Epithelial cell of esophagus (primary cell): Measurements from ENCODE around the gene NANOS1.
A peak's percentile ranks its signal among the peaks of the same experiment; 100 is the strongest.

Source experiments
- DNase-seq: peaks from one replicate; pipeline ENCODE4 v3.0.0; 2010; ENCODE audit warnings: low read depth
- H3K4me3 ChIP-seq: 2 replicates; pipeline ENCODE4 v1.5.1; 2011; ENCODE audit warnings: mild to moderate bottlenecking, low read length, control low read depth
- TF ChIP-seq, protein P1 (sequence below): IDR thresholded peaks from 2 replicates; pipeline ENCODE4 v1.5.1; 2011; ENCODE audit warnings: low read depth, mild to moderate bottlenecking, low read length, control low read depth, inconsistent platforms; ENCODE audit not compliant: insufficient read depth; ENCODE audit errors: missing control alignments

Gene NANOS1, protein sequence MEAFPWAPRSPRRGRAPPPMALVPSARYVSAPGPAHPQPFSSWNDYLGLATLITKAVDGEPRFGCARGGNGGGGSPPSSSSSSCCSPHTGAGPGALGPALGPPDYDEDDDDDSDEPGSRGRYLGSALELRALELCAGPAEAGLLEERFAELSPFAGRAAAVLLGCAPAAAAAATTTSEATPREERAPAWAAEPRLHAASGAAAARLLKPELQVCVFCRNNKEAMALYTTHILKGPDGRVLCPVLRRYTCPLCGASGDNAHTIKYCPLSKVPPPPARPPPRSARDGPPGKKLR

DNA sequence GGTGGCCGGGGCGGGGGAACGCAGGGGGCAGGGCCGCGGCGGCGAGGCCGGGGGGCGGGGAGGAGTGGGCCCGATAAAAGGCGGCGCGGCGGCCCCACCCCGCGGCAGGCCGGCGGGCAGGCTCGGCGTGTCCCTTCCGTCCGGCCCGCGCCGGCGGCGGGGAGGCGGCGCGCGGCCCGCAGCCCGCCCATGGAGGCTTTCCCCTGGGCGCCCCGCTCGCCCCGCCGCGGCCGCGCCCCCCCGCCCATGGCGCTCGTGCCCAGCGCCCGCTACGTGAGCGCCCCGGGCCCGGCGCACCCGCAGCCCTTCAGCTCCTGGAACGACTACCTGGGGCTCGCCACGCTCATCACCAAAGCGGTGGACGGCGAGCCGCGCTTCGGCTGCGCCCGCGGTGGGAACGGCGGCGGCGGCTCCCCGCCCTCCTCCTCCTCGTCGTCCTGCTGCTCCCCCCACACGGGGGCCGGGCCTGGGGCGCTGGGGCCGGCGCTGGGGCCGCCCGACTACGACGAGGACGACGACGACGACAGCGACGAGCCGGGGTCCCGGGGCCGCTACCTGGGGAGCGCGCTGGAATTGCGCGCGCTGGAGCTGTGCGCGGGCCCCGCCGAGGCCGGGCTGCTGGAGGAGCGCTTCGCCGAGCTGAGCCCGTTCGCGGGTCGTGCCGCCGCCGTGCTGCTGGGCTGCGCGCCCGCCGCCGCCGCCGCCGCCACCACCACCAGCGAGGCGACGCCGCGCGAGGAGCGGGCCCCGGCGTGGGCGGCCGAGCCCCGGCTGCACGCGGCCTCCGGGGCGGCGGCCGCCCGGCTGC lies at the start of gene NANOS1:
NANOS1 (plus strand) TSS at position 102 of the 808 bp plus-strand sequence; CDS start at position 190, 88 bp downstream.
- TF ChIP-seq, protein P1, sequence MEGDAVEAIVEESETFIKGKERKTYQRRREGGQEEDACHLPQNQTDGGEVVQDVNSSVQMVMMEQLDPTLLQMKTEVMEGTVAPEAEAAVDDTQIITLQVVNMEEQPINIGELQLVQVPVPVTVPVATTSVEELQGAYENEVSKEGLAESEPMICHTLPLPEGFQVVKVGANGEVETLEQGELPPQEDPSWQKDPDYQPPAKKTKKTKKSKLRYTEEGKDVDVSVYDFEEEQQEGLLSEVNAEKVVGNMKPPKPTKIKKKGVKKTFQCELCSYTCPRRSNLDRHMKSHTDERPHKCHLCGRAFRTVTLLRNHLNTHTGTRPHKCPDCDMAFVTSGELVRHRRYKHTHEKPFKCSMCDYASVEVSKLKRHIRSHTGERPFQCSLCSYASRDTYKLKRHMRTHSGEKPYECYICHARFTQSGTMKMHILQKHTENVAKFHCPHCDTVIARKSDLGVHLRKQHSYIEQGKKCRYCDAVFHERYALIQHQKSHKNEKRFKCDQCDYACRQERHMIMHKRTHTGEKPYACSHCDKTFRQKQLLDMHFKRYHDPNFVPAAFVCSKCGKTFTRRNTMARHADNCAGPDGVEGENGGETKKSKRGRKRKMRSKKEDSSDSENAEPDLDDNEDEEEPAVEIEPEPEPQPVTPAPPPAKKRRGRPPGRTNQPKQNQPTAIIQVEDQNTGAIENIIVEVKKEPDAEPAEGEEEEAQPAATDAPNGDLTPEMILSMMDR: no peak
- no peak for DNase-seq
- peak within 1 kb of the TSS; percentile 34 for H3K4me3 ChIP-seq

DNA sequence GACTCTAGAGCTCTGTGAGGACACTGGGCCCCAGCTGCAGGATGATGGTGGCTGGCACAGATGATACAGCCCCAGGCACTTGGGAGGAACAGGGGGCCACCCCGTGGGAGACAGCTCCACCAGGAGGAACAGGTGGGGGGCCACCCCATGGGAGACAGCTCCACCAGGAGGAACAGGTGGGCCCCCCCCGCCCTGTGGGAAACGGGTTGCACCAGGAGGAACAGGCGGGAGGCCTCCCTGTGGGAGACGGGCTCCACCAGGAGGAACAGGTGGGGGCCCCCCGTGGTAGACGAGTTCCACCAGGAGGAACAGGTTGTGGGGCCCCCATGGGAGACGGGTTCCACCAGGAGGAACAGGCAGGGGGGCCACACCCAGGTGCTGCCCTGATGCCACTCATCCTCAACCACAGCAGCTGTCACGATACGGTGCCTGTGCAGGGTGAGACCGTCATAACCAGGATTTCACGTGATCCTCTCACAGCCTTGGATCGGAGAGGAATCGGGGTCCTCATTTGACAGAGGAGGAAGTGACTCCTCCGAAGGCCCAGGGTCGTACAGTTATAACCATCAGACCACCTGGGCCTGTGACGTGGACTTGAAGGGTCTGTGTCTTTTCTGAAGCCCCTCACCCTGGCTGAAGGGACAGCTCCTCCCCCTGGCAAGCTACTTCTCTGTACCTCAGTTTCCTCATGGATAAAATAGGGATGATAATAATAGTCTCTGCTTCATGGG lies 49.2 kb upstream of the NANOS1 start:
- TF ChIP-seq, protein P1: no peak
- H3K4me3 ChIP-seq: no peak overlapping the region
- DNase-seq: no peak

DNA sequence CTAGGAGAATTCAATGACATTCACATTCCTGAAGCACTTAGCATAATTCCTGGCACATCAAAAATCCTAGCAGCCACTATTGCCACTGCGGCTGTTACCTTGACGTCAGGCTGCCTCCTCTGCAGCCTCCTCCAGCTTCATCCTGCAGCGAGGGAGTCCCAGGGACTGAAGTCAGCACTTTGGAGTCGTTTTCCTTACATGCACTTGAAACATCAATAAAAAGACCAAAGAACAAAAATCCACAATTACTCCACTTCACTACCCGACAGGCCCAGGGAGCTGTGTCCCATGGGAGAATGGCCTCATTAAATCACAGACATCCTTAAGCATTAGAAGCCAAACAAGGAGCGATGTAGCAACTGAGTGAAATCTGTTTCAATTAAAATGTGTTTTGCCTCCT lies 48.6 kb upstream of the NANOS1 start:
- TF ChIP-seq, protein P1: no peak
- DNase-seq: no peak
- no peak overlapping the region for H3K4me3 ChIP-seq

DNA sequence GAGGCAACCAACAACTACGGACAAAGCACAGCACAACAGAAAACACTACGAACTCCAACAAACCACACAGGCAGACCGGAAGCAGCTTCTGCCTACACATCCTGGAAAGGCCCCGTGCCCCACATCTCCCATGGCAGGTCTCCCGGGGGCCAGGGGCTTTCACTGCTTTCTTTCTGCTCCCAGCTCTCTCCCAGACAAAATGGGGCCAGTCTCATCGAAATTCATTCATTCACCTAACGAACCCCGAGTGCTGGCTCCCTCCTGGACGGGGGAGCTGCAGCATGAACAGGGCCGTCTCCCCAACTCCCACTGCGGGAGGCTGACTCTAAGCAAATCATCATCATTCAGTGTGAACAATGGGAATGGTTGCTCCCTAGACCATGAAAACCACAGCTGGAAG lies 47.6 kb upstream of the NANOS1 start:
- TF ChIP-seq, protein P1: no peak
- no peak for DNase-seq
- H3K4me3 ChIP-seq: no peak overlapping the region

DNA sequence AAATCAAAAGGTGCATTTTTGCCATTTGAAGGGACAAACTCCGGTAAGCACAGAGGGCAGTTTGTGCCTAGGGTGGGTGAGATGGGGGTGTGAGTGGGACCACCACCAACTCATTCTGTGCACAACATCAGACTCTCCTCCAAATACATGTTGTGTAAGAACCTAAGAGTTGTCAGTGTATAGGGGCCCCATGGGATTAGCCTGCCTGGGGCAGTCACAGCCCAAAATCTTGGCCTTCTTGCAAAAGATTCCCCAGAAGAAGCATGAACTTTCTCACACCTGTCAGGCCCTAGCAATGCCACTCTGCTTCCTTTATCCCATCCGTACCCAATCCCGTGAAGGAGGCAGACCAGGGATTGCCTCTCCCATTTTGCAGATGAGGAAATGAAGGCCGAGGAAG lies 47.1 kb upstream of the NANOS1 start:
- H3K4me3 ChIP-seq: no peak overlapping the region
- TF ChIP-seq, protein P1: no peak
- DNase-seq: no peak

DNA sequence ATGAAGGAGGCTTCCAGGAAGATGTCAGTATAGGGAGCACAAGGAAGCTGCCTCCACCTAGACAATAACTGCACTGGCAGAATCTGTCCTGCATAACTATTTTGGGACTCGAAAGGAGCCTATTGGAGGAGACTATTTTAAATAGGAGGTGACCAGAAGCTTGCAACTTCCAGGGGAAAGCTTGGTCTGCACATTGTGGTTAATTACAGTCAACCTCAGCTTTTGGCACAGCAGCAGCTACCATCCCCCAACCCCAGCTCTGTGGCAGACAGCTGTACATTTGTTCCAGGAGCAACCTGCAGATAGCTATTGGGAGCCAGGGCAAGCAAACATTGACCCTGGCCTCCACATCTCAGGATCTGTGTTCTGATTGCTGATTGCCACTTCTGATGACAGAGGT lies 46.3 kb upstream of the NANOS1 start:
- TF ChIP-seq, protein P1: no peak
- no peak overlapping the region for H3K4me3 ChIP-seq
- DNase-seq: no peak
